H1 (cell line): ENCODE measurements around the gene EFEMP2. TPM values are rescaled to one million over a fixed set of nuclear protein-coding genes. Genes with fewer than 3 reads are reported as not detected.

Experiments used
- CHD7 ChIP-seq: fragments of 300-600 bp; sonication (generic); IDR thresholded peaks from 2 replicates; pipeline ENCODE4 v1.7.1; 2012; ENCODE audit warnings: low read length, moderate library complexity, mild to moderate bottlenecking, inconsistent platforms; ENCODE audit not compliant: insufficient replicate concordance
- CTCF ChIP-seq, 3 experiments: IDR thresholded peaks; 1 replicate in 2 of 3; 2 replicates in 1 of 3; pipeline versions ENCODE4 v1.5.1 to v1.6.1; 2011; ENCODE audit warnings: low read length in 3 of 3, mild to moderate bottlenecking in 3 of 3, inconsistent platforms in 2 of 3, low read depth in 1 of 3, moderate library complexity in 1 of 3; ENCODE audit not compliant: insufficient read depth in 1 of 3; ENCODE audit errors: control extremely low read depth in 1 of 3
- FOSL1 ChIP-seq: IDR thresholded peaks from 2 replicates; pipeline ENCODE4 v1.6.1; 2011; ENCODE audit warnings: mild to moderate bottlenecking, low read depth, low read length, moderate library complexity; ENCODE audit not compliant: insufficient read depth
- KDM4A ChIP-seq: IDR thresholded peaks from one replicate; pipeline ENCODE4 v1.7.1; 2012; ENCODE audit warnings: low read depth, mild to moderate bottlenecking, moderate library complexity, low read length, inconsistent platforms; ENCODE audit not compliant: severe bottlenecking
- RFX5 ChIP-seq: IDR thresholded peaks from 2 replicates; pipeline ENCODE4 v1.6.1; 2011; ENCODE audit warnings: low read depth, low read length, improper control_type of control experiment, borderline replicate concordance
- RNF2 ChIP-seq: fragments of 200-900, 300-1000 bp; sonication (generic); IDR thresholded peaks from 2 replicates; pipeline ENCODE4 v1.7.1; 2016; ENCODE audit warnings: borderline replicate concordance, low read depth, mild to moderate bottlenecking, antibody characterized with exemption, low read length; ENCODE audit not compliant: poor library complexity, severe bottlenecking; ENCODE audit errors: missing control alignments
- polyA plus RNA-seq, 7 experiments: library from polyadenylated mRNA; depleted of rRNA in 3 of 7; stranded (reverse) in 5 of 7; unstranded in 2 of 7; fragments of >200 nt in 5 of 7; fragments of 200-250 nt in 2 of 7; gene quantifications; 1 replicate in 5 of 7; 2 replicates in 1 of 7; 4 replicates in 1 of 7; pipeline versions ENCODE4 v1.2.1 to v1.2.3, GENCODE V29; 2011 to 2013; ENCODE audit warnings: missing spikeins in 2 of 7, mixed read lengths in 2 of 7
- total RNA-seq: library from RNA; stranded (reverse); fragmentation: NEBNext Ultra II Directional; extraction: Animal tissue kit (Norgen Biotek cat#: 25700); gene quantifications from 2 replicates; pipeline ENCODE4 v1.2.1, GENCODE V29; 2021

Gene EFEMP2
- total and polyA plus RNA-seq, 2 of the 8 experiments (the other 6 are each of a cell fraction or from before 2014, with no cell fraction given) = 8.8 to 17.2 TPM

- TF ChIP-seq CHD7 = no peak
- peak in 2 of 3 experiments; percentile 27 to 47; a peak in 2 of 4 replicates for TF ChIP-seq CTCF (IDR thresholded peaks at IDR 0.05; ENCODE audit: control extremely low read depth in 1 of 3, insufficient read depth in 1 of 3, low read depth in 1 of 3, low read length in 3 of 3)
- TF ChIP-seq RNF2 = no peak
- no peak for TF ChIP-seq RFX5
- TF ChIP-seq FOSL1 = no peak
- no peak for TF ChIP-seq KDM4A
These were observed 19.2 kb downstream of the EFEMP2 start (continued) for GRCh38 chr11:65853246-65853979.
